OCI-LY3 (cell line): ENCODE measurements around the gene ADGRD1.

Experiments
- EZH2phosphoT487 ChIP-seq: fragments of 200-600 bp; shearing (Covaris generic); IDR thresholded peaks from 2 replicates; pipeline ENCODE4 v1.6.1; 2018; ENCODE audit warnings: antibody characterized with exemption, mixed run types, low read depth
- TF ChIP-seq, protein P1 (sequence below): fragments of 200-600, 300-600 bp; sonication (generic); IDR thresholded peaks from 2 replicates; pipeline ENCODE4 v1.5.1; 2014; ENCODE audit warnings: antibody characterized with exemption, low read length, low read depth

- TF ChIP-seq, protein P1, sequence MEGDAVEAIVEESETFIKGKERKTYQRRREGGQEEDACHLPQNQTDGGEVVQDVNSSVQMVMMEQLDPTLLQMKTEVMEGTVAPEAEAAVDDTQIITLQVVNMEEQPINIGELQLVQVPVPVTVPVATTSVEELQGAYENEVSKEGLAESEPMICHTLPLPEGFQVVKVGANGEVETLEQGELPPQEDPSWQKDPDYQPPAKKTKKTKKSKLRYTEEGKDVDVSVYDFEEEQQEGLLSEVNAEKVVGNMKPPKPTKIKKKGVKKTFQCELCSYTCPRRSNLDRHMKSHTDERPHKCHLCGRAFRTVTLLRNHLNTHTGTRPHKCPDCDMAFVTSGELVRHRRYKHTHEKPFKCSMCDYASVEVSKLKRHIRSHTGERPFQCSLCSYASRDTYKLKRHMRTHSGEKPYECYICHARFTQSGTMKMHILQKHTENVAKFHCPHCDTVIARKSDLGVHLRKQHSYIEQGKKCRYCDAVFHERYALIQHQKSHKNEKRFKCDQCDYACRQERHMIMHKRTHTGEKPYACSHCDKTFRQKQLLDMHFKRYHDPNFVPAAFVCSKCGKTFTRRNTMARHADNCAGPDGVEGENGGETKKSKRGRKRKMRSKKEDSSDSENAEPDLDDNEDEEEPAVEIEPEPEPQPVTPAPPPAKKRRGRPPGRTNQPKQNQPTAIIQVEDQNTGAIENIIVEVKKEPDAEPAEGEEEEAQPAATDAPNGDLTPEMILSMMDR = no peak
- no peak for TF ChIP-seq EZH2phosphoT487
Observed at GRCh38 chr12:131042834-131043245, 89.1 kb downstream of the ADGRD1 start.
